ENCODE measurements around the gene UGT2B17. TPM values are rescaled to one million over a fixed set of nuclear protein-coding genes. Genes with fewer than 3 reads are reported as not detected.

The UGT2B17 gene
- total RNA-seq, 1 donor from 2014 or later = not detected

- DNase-seq (ENCODE audit: low spot score) = no peak
Observed at GRCh38 chr4:68489338-68489737, 86.8 kb downstream of the UGT2B17 start.

Other genes with a start within 250 kb of the UGT2B17 start
- gene YTHDC1, start 226.2 kb downstream of the UGT2B17 start, total RNA-seq (ENCODE audit: insufficient read depth, low replicate concordance) = 41.2 TPM
- 5.8 TPM for gene TMPRSS11E, start 128.9 kb downstream of the UGT2B17 start, total RNA-seq (ENCODE audit: insufficient read depth, low replicate concordance)
- gene UGT2B15, start 94.3 kb upstream of the UGT2B17 start, total RNA-seq (ENCODE audit: insufficient read depth, low replicate concordance) = 4.6 TPM
- 0.96 TPM for gene UGT2B10, start 239.7 kb upstream of the UGT2B17 start, total RNA-seq (ENCODE audit: insufficient read depth, low replicate concordance)